ENCODE measurements around the gene NIPBL.
A peak's percentile ranks its signal among the peaks of the same experiment; 100 is the strongest.

The NIPBL gene

GRCh38 chr5:36919650-36920049 is 43.1 kb downstream of the NIPBL start:
- ChIA-PET CTCF (no interaction called here), POLR2A (no interaction called here)
- DNase-seq (ENCODE audit: extremely low spot score) = no peak
- TF ChIP-seq ELF4 (IDR thresholded peaks at IDR 0.05) = no peak
- TF ChIP-seq PKNOX1 (IDR thresholded peaks at IDR 0.05) = no peak
- TF ChIP-seq CTBP1 (IDR thresholded peaks at IDR 0.05; ENCODE audit: borderline replicate concordance) = no peak
- no peak for TF ChIP-seq FOXM1 (IDR thresholded peaks at IDR 0.05; ENCODE audit: borderline replicate concordance)
- no peak for TF ChIP-seq L3MBTL2 (conservative IDR thresholded peaks at IDR 0.05)
- TF ChIP-seq FOXA1 (IDR thresholded peaks at IDR 0.05) = no peak
- no peak for TF ChIP-seq BHLHE40 (IDR thresholded peaks at IDR 0.05; ENCODE audit: borderline replicate concordance)
- no peak for TF ChIP-seq SP1 (IDR thresholded peaks at IDR 0.05)
- TF ChIP-seq NFRKB (IDR thresholded peaks at IDR 0.05) = no peak
- TF ChIP-seq SUZ12 (IDR thresholded peaks at IDR 0.05) = no peak
- TF ChIP-seq TARDBP (IDR thresholded peaks at IDR 0.05) = no peak
- TF ChIP-seq ARNT (IDR thresholded peaks at IDR 0.05) = no peak
- no peak for TF ChIP-seq ZNF384 (IDR thresholded peaks at IDR 0.05)
- no peak for TF ChIP-seq LEF1 (IDR thresholded peaks at IDR 0.05; ENCODE audit: borderline replicate concordance)
- no peak for TF ChIP-seq HDGF (IDR thresholded peaks at IDR 0.05; ENCODE audit: borderline replicate concordance)

- TF ChIP-seq PKNOX1 (IDR thresholded peaks at IDR 0.05) (peak; percentile 60), HDGF (IDR thresholded peaks at IDR 0.05; ENCODE audit: borderline replicate concordance) (no peak), ZNF384 (IDR thresholded peaks at IDR 0.05) (peak; percentile 44; the same call in 1 of the 2 replicates)
- CTCF ChIA-PET = interaction anchor here (0.7 to 1.5 kb wide), 3 partner anchors 17 to 567 kb away, joined by 3 to 4 read pairs (median 3); no protein-coding TSS in a partner anchor
- POLR2A ChIA-PET = no interaction called here
- no peak for DNase-seq (ENCODE audit: extremely low spot score)
Measured at GRCh38 chr5:36928947-36929346, 52.4 kb downstream of the NIPBL start.

- POLR2A ChIA-PET = no interaction called here
- no peak for DNase-seq (ENCODE audit: extremely low spot score)
- TF ChIP-seq ELF4 (IDR thresholded peaks at IDR 0.05) = no peak
- CTCF ChIA-PET = interaction anchor here (0.7 to 1.5 kb wide), 3 partner anchors 17 to 568 kb away, joined by 3 to 4 read pairs (median 3); no protein-coding TSS in a partner anchor
Measured at GRCh38 chr5:36929438-36929837, 52.9 kb downstream of the NIPBL start.

GRCh38 chr5:36932056-36932455 is 55.5 kb downstream of the NIPBL start:
- ChIA-PET POLR2A (no interaction called here), CTCF (no interaction called here)
- no peak for DNase-seq (ENCODE audit: extremely low spot score)
- no peak for TF ChIP-seq TARDBP (IDR thresholded peaks at IDR 0.05)
- TF ChIP-seq HDGF (IDR thresholded peaks at IDR 0.05; ENCODE audit: borderline replicate concordance) = no peak
- TF ChIP-seq L3MBTL2 (conservative IDR thresholded peaks at IDR 0.05) = no peak
- TF ChIP-seq ARNT (IDR thresholded peaks at IDR 0.05) = no peak
- no peak for TF ChIP-seq PKNOX1 (IDR thresholded peaks at IDR 0.05)
- TF ChIP-seq FOXK2 (IDR thresholded peaks at IDR 0.05) = no peak
- no peak for TF ChIP-seq SP1 (IDR thresholded peaks at IDR 0.05)
- no peak for TF ChIP-seq NFRKB (IDR thresholded peaks at IDR 0.05)
- TF ChIP-seq BHLHE40 (IDR thresholded peaks at IDR 0.05; ENCODE audit: borderline replicate concordance) = no peak
- TF ChIP-seq CTBP1 (IDR thresholded peaks at IDR 0.05; ENCODE audit: borderline replicate concordance) = no peak
- TF ChIP-seq FOXA1 (IDR thresholded peaks at IDR 0.05) = no peak
- TF ChIP-seq SUZ12 (IDR thresholded peaks at IDR 0.05) = no peak
- no peak for TF ChIP-seq LEF1 (IDR thresholded peaks at IDR 0.05; ENCODE audit: borderline replicate concordance)

- TF ChIP-seq LEF1 (IDR thresholded peaks at IDR 0.05; ENCODE audit: borderline replicate concordance) = no peak
- TF ChIP-seq FOXM1 (IDR thresholded peaks at IDR 0.05; ENCODE audit: borderline replicate concordance) = no peak
- no peak for TF ChIP-seq ARNT (IDR thresholded peaks at IDR 0.05)
- TF ChIP-seq FOXK2 (IDR thresholded peaks at IDR 0.05) = no peak
- no peak for TF ChIP-seq BHLHE40 (IDR thresholded peaks at IDR 0.05; ENCODE audit: borderline replicate concordance)
- TF ChIP-seq SP1 (IDR thresholded peaks at IDR 0.05) = no peak
- no peak for TF ChIP-seq ZNF384 (IDR thresholded peaks at IDR 0.05)
- no peak for TF ChIP-seq FOXA1 (IDR thresholded peaks at IDR 0.05)
- no peak for TF ChIP-seq NFRKB (IDR thresholded peaks at IDR 0.05)
- TF ChIP-seq L3MBTL2 (conservative IDR thresholded peaks at IDR 0.05) = no peak
- no peak for TF ChIP-seq CTBP1 (IDR thresholded peaks at IDR 0.05; ENCODE audit: borderline replicate concordance)
- TF ChIP-seq PKNOX1 (IDR thresholded peaks at IDR 0.05) = no peak
- no peak for TF ChIP-seq SUZ12 (IDR thresholded peaks at IDR 0.05)
- TF ChIP-seq TARDBP (IDR thresholded peaks at IDR 0.05) = no peak
- TF ChIP-seq ELF4 (IDR thresholded peaks at IDR 0.05) = no peak
- no peak for TF ChIP-seq HDGF (IDR thresholded peaks at IDR 0.05; ENCODE audit: borderline replicate concordance)
- CTCF ChIA-PET = no interaction called here
- POLR2A ChIA-PET = no interaction called here
Measured at GRCh38 chr5:36932699-36933098, 56.1 kb downstream of the NIPBL start.

GRCh38 chr5:36934740-36935356 is 58.3 kb downstream of the NIPBL start:
- DNase-seq (ENCODE audit: extremely low spot score) = no peak
- CTCF ChIA-PET = no interaction called here
- no peak for TF ChIP-seq BHLHE40 (IDR thresholded peaks at IDR 0.05; ENCODE audit: borderline replicate concordance)
- TF ChIP-seq ELF4 (IDR thresholded peaks at IDR 0.05) = no peak
- POLR2A ChIA-PET = interaction anchor here (1.1 kb wide), 1 partner anchor 59 kb away, joined by 3 read pairs; no protein-coding TSS in a partner anchor

More at GRCh38 chr5:36932699-36933098, 56.1 kb downstream of the NIPBL start:
- no peak for DNase-seq (ENCODE audit: extremely low spot score)

Data from HEK293T (cell line).